Activated B cell treated with CpG ODN at 0.5 μM for 24 hours (primary cell): ENCODE data around the gene FNDC7. TPM values are rescaled to one million over a fixed set of nuclear protein-coding genes. Genes with fewer than 3 reads are reported as not detected.

Experiments used
- ATAC-seq: fragments of 200-7000 bp; cut with Tn5 transposase; one replicate; pipeline ENCODE4 v1.10.0; 2021; ENCODE audit warnings: low read depth, mild to moderate bottlenecking, moderate library complexity
- CTCF ChIA-PET: fragments of 350-600 bp; sonication (Branson Sonifier 250); formaldehyde crosslinking; loops from one replicate; lab custom pipeline; 2021; ENCODE audit warnings: antibody characterized with exemption; lab: Charles Lee
- POLR2A ChIA-PET: fragments of 350-600 bp; sonication (Branson Sonifier 250); formaldehyde crosslinking; loops from one replicate; lab custom pipeline; 2021; ENCODE audit warnings: antibody characterized with exemption; lab: Charles Lee
- DNase-seq: peaks from one replicate; pipeline ENCODE4 v3.0.0; 2022
- H3K27ac Mint-ChIP-seq: one replicate; pipeline ENCODE4 v1.8.0; 2020; ENCODE audit warnings: mixed read lengths
- H3K27me3 Mint-ChIP-seq: one replicate; pipeline ENCODE4 v1.8.0; 2021; ENCODE audit warnings: mixed read lengths
- H3K36me3 Mint-ChIP-seq: one replicate; pipeline ENCODE4 v1.8.0; 2021; ENCODE audit warnings: low read depth, mixed read lengths
- H3K4me1 Mint-ChIP-seq: one replicate; pipeline ENCODE4 v1.8.0; 2021; ENCODE audit warnings: mixed read lengths
- H3K4me3 Mint-ChIP-seq: one replicate; pipeline ENCODE4 v1.8.0; 2020; ENCODE audit warnings: mild to moderate bottlenecking, mixed read lengths
- H3K9me3 Mint-ChIP-seq: one replicate; pipeline ENCODE4 v1.8.0; 2020; ENCODE audit warnings: mixed read lengths
- intact Hi-C: fragments of 100-400 bp; cut with micrococcal nuclease; formaldehyde crosslinking; loops from one replicate; pipeline ENCODE4 v1.15.1; 2024
- total RNA-seq: library from RNA; stranded (reverse); gene quantifications from 2 replicates; pipeline ENCODE4 v1.2.3, GENCODE V29; 2022
- TF ChIP-seq, protein P1 (sequence below): fragments of 200-600 bp; IDR thresholded peaks from one replicate; pipeline ENCODE4 v1.8.0; 2022; ENCODE audit warnings: antibody characterized with exemption, mild to moderate bottlenecking

FNDC7 gene
- total RNA-seq, 1 donor from 2014 or later, result not detected

DNA sequence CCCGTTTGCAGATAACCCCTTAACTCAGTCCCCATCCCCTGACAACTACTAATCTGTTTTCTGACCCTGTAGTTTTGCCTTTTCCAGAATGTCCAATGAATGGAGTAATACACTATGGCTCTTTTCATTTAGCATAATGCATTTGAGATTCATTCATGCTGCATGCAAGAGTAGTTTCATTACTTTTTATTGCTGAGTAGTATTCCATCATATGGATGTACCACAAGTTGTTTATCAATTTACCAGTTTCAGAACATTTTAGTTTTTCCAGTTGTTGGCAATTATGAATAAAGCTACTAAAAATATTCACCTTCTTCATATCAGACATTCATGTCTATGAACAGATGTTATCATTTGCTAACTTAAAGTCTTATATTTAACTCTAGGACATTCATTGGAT, 79.1 kb downstream of the FNDC7 start:
- intact Hi-C loops, result loop anchor here (2.0 kb wide), 1 partner anchor 13 kb away; no protein-coding TSS in a partner anchor
- ChIA-PET CTCF (no interaction called here), POLR2A (no interaction called here)
- Mint-ChIP-seq H3K9me3 (peaks cover 14% of the 10 kb centered on the region), H3K27ac (no peak overlapping the region), H3K36me3 (peaks cover 84% of the 10 kb centered on the region), H3K4me3 (no peak overlapping the region), H3K27me3 (no peaks in the 10 kb centered on the region), H3K4me1 (no peaks in the 10 kb centered on the region)
- ATAC-seq (no peak), DNase-seq (no peak)
- TF ChIP-seq, protein P1, sequence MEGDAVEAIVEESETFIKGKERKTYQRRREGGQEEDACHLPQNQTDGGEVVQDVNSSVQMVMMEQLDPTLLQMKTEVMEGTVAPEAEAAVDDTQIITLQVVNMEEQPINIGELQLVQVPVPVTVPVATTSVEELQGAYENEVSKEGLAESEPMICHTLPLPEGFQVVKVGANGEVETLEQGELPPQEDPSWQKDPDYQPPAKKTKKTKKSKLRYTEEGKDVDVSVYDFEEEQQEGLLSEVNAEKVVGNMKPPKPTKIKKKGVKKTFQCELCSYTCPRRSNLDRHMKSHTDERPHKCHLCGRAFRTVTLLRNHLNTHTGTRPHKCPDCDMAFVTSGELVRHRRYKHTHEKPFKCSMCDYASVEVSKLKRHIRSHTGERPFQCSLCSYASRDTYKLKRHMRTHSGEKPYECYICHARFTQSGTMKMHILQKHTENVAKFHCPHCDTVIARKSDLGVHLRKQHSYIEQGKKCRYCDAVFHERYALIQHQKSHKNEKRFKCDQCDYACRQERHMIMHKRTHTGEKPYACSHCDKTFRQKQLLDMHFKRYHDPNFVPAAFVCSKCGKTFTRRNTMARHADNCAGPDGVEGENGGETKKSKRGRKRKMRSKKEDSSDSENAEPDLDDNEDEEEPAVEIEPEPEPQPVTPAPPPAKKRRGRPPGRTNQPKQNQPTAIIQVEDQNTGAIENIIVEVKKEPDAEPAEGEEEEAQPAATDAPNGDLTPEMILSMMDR, result no peak

Other genes with a start within 250 kb of the FNDC7 start
- gene EEIG2, start 152.8 kb upstream of the FNDC7 start, total RNA-seq, result 7.0 and 7.1 TPM in 2 replicates
- gene HENMT1, start 51.8 kb upstream of the FNDC7 start, total RNA-seq, result 6.1 and 6.4 TPM in 2 replicates
- 77.3 and 88.1 TPM in 2 replicates for gene PRPF38B, start 20.6 kb upstream of the FNDC7 start, total RNA-seq
- 46.4 and 50.2 TPM in 2 replicates for gene STXBP3, start 33.8 kb downstream of the FNDC7 start, total RNA-seq
- not detected in 2 replicates for gene AKNAD1, start 144.2 kb downstream of the FNDC7 start, total RNA-seq
- gene GPSM2, start 164.1 kb downstream of the FNDC7 start, total RNA-seq, result 1.5 and 2.6 TPM in 2 replicates